H1 (cell line): ENCODE data around the gene NPM1.
"Not testable (repeated sequence)": the region's sequence is repeated elsewhere in the genome, so short reads cannot be mapped to it uniquely, and the experiment has no call there.

ENCODE experiments used
- CTCF ChIP-seq, 3 experiments: IDR thresholded peaks; 1 replicate in 2 of 3; 2 replicates in 1 of 3; pipeline versions ENCODE4 v1.5.1 to v1.6.1; 2011; ENCODE audit warnings: low read length in 3 of 3, mild to moderate bottlenecking in 3 of 3, inconsistent platforms in 2 of 3, low read depth in 1 of 3, moderate library complexity in 1 of 3; ENCODE audit not compliant: insufficient read depth in 1 of 3; ENCODE audit errors: control extremely low read depth in 1 of 3
- JUND ChIP-seq: IDR thresholded peaks from 2 replicates; pipeline ENCODE4 v1.6.1; 2011; ENCODE audit warnings: mild to moderate bottlenecking, improper control_type of control experiment, low read length
- POLR2AphosphoS5 ChIP-seq: IDR thresholded peaks from 2 replicates; pipeline ENCODE4 v1.6.1; 2011; ENCODE audit warnings: low read depth, low read length
- RAD21 ChIP-seq, 2 experiments: IDR thresholded peaks in 1 of 2; conservative IDR thresholded peaks in 1 of 2; 2 replicates each; pipeline ENCODE4 v1.6.1; 2011; ENCODE audit warnings: low read depth in 2 of 2, low read length in 2 of 2, improper control_type of control experiment in 1 of 2, inconsistent platforms in 1 of 2, mild to moderate bottlenecking in 1 of 2, moderate library complexity in 1 of 2
- ZNF274 ChIP-seq: IDR thresholded peaks from 2 replicates; pipeline ENCODE4 v1.7.0; 2012; ENCODE audit warnings: low read length, borderline replicate concordance; ENCODE audit errors: extremely low read depth

- not testable (repeated sequence) for TF ChIP-seq CTCF (IDR thresholded peaks at IDR 0.05; ENCODE audit: control extremely low read depth in 1 of 3, insufficient read depth in 1 of 3, low read depth in 1 of 3, low read length in 3 of 3); RAD21 (IDR thresholded peaks at IDR 0.05 in 1 of 2, conservative IDR thresholded peaks at IDR 0.05 in 1 of 2; ENCODE audit: low read depth in 2 of 2, low read length in 2 of 2); JUND; ZNF274
- TF ChIP-seq POLR2AphosphoS5 = peak; percentile 78; the same call in 1 of the 2 replicates
These were observed 8.9 kb downstream of the NPM1 start for GRCh38 chr5:171396583-171396982.
